Esophagus squamous epithelium (tissue), 4 donors: ENCODE results near the gene SDF2L1.

Source experiments
- CTCF ChIP-seq, 6 experiments: fragments of 450-650 bp in 4 of 6; fragments of 200-600 bp in 2 of 6; sonication (generic) in 2 of 6; IDR thresholded peaks; one replicate each; pipeline ENCODE4 v1.5.1; 2016 to 2019; ENCODE audit warnings: antibody characterized with exemption in 6 of 6, mild to moderate bottlenecking in 4 of 6, moderate library complexity in 4 of 6
- POLR2A ChIP-seq, 4 donors: fragments of 450-650 bp; IDR thresholded peaks; one replicate each; pipeline ENCODE4 v1.6.1; 2017; ENCODE audit warnings: antibody characterized with exemption in 4 of 4, mild to moderate bottlenecking in 4 of 4, moderate library complexity in 3 of 4

- peak in 1 of 6 experiments; percentile 39 for TF ChIP-seq CTCF (IDR thresholded peaks at IDR 0.05)
- TF ChIP-seq POLR2A (IDR thresholded peaks at IDR 0.05), result no peak
Observed at GRCh38 chr22:21593406-21594232, 48.5 kb upstream of the SDF2L1 start.
